LNCAP (cell line): Measurements from ENCODE around the gene XDH.

Experiments used
- CTCF ChIP-seq: fragments of 450-650 bp; IDR thresholded peaks from 2 replicates; pipeline ENCODE4 v1.5.1; 2017; ENCODE audit warnings: mild to moderate bottlenecking

The XDH gene

DNA sequence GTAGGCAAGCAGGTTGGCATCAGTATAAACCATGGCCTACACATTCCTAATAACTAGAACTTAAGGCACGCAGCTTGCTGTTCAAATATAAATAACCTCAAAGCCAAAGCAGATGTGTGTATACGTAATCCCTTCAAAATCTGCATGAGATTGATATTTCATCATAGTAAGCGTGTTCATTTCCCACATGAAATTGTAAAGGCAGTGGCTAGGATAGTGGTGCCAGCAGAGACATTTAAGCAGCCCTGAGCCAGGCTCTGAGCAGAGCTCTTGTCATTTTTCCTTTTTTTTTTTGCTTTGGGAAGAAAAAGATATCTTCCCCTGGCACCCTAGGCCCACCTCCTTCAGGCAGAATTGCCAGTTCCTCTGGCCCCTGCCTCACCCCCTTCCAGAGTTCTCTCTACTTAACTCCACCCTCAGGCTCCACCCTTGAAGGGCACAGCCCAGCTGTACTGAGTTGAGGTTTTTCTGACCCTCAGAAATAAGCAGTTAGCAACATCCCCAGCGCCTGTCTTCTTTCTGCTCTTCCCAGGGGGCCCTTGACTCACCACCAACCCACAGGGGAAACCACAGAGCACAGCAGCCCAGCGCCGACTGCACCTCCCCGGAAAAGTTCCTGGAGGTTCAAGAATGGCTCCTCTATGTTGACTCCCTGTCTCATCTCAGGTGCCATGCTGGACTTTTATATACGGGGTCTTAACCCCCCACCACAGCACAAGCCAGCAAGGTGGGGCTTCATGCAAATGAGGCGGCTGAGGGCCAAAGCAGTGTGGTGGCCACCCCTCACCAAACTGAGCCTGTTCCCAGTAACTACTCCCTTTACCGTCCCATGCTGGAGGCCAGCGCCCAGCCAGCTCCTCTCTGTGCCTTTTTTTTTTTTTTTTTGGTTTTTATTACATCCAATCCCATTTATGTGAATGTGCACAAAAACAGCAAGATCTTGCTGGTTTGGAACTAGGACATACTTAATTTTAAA lies 95.9 kb downstream of the XDH start:
- no peak for TF ChIP-seq CTCF

GRCh38 chr2:31317396-31317795 lies 97.1 kb downstream of the XDH start:
- TF ChIP-seq CTCF, result no peak

GRCh38 chr2:31314761-31315160 lies 99.8 kb downstream of the XDH start:
- TF ChIP-seq CTCF, result no peak

GRCh38 chr2:31312898-31313297 lies 101.6 kb downstream of the XDH start:
- TF ChIP-seq CTCF, result no peak

- TF ChIP-seq CTCF, result no peak
Measured at GRCh38 chr2:31304816-31305215, 109.7 kb downstream of the XDH start.

DNA sequence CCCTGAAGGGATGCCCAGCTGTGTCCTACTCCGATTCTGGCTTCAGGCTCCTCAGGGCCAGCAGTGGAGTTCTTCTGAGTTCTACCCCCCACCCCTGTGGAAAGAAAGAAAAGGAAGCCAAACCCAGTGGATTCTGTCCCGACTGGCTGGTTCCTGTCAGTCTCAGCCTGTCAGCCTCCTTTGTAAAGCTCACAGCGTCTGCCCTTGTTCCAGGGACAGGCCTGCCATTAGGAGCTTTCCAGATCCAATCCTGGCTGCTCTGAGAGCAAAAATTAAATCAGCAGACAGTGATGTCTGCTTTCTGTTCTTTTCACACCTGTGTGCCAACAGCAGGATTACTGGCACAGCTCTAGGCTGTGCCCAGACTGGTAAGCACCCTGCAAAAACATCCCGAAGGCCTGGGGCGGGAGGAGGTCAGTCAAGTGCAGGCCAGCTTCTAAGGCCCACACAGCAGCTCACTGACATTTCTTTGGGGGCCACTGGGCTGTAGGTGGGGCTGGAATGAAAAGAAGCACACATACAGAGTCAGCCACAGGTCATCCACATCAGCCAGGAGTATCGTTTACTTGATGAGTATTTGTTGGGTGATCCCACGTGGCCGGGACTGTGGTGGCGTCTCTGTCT lies 111.5 kb downstream of the XDH start:
- no peak for TF ChIP-seq CTCF

- TF ChIP-seq CTCF, result no peak
Measured at GRCh38 chr2:31300309-31300708, 114.2 kb downstream of the XDH start.
